ENCODE results near the gene CTSZ.
A peak's percentile ranks its signal among the peaks of the same experiment; 100 is the strongest.

The CTSZ gene

DNA sequence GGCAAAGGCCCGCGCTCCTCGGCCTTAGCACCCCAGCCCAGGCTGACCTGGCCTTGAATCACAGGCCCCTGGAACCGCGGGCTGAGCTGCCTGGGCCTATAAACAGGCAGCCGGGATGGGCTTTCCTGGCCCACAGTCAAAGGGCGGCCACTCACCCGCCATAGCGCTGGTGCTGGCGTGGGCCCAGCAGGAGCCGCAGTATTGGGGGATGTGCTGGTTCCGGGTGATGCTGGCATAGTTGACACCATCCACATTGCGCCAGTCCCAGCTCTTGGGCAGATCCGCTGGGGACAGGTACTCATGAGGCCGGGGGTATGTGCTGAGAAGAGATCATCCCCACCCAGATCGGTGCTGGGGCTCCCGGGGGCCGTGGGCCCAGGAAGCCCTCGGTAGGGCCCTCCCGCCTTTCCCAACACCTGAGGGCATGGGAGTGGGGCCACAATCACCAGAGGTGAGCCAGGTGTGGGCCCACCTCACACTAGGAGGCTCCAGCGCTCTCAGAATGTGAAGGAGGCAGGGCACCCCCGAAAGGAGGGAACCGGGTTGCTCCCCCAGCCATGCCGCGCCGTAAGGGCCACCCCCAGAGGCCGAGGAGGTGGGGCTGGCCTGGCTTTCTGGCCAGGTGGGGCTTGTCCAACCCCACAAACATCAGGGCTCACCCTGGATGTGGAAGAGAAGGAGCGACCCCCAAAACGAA lies 739 bp downstream of the CTSZ start:
- H3K27ac ChIP-seq: peak overlapping the region; percentile 58
- TF ChIP-seq, protein P1, sequence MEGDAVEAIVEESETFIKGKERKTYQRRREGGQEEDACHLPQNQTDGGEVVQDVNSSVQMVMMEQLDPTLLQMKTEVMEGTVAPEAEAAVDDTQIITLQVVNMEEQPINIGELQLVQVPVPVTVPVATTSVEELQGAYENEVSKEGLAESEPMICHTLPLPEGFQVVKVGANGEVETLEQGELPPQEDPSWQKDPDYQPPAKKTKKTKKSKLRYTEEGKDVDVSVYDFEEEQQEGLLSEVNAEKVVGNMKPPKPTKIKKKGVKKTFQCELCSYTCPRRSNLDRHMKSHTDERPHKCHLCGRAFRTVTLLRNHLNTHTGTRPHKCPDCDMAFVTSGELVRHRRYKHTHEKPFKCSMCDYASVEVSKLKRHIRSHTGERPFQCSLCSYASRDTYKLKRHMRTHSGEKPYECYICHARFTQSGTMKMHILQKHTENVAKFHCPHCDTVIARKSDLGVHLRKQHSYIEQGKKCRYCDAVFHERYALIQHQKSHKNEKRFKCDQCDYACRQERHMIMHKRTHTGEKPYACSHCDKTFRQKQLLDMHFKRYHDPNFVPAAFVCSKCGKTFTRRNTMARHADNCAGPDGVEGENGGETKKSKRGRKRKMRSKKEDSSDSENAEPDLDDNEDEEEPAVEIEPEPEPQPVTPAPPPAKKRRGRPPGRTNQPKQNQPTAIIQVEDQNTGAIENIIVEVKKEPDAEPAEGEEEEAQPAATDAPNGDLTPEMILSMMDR (IDR thresholded peaks at IDR 0.05): no peak
- TF ChIP-seq ZFX (IDR thresholded peaks at IDR 0.05; ENCODE audit: borderline replicate concordance): no peak

DNA sequence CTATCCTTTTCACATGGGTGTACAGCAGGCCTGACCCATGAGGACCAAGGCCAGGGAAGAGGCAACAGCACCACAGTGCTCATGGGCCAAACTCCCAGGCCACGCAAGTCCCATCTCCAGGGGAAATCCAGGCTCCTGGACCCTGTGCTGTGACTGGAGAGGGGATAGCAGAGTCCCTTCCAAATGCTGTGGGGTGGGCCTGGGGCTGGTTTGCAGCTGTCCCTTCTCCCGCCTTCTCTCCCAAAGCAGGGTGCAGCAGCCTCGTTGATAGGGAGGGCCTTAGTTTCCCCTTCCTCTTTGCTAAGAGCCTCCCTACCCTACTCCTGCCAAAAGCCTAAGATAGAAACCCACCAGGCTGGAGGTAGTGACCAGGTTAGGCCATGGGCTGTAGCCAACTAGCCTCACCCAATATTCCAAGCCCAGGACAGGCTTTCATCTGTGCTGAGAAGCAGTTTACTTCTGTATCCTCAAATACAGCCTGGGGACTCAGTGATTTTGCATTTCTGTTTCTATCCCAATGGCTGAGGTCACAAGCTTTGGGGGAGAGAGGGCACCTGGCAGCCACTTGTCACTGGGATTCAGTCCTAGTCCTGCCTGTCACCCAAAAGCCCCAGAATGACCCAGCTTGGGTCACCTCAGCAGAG lies 1.4 kb downstream of the CTSZ start:
- H3K27ac ChIP-seq: no peak overlapping the region; the same call in 1 of the 2 replicates

DNA sequence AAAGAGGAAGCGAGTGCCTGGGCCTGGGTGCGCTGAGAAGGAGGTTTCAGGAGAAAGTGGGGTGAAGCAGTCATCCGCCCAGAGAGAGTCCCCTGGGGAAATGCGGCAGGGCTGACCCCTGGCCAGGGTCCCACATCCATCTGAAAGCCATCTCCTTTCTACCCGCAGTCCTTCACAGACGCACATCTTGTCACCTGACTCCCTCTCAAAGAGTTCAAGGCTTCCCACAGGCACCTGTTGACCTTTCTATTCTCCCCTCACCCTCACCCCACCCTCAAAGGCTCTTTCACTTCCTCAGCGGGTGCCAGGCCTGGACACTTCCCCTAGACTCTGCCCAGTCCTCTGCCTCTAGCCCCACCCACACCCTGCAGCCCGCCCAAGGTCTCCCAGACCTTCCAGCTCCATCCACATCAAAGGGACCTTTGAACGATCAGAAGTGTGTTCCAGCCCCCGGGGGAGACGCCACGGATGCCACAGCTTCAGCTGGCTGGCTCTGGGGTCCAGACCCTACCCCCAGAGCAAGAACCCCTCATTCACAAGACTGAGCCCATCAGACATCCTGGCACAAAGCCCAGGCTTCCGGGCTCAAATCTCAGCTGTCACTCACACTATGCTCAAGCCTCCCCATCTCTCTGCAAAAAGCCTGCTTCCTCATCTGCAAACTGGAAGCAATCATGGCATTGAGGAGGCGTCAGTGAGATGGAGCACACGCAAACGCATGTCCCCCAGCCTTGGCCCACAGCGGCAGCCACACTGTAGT lies 2.1 kb downstream of the CTSZ start:
- no peak overlapping the region for H3K27ac ChIP-seq

More for the DNA sequence above, 1.4 kb downstream of the CTSZ start:
- TF ChIP-seq, protein P1 (IDR thresholded peaks at IDR 0.05): no peak
- no peak for TF ChIP-seq ZFX (IDR thresholded peaks at IDR 0.05; ENCODE audit: borderline replicate concordance)

DNA sequence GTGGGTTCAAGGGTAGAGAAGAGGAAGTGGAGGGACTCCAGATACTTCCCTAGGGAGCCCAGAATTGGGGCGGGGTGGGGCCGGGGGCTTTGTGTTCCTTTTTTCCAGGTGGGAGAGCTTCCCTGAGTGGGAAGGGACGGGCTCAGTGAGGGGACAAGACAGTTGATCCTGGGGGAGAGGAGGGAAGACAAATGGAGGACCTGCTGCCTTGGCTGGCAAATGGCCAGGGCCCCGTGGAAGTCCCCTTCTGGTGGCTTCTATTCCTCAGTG lies 2.6 kb downstream of the CTSZ start:
- TF ChIP-seq, protein P1 (IDR thresholded peaks at IDR 0.05): no peak
- no peak for TF ChIP-seq ZFX (IDR thresholded peaks at IDR 0.05; ENCODE audit: borderline replicate concordance)

More for the DNA sequence above, 2.1 kb downstream of the CTSZ start:
- no peak for TF ChIP-seq ZFX (IDR thresholded peaks at IDR 0.05; ENCODE audit: borderline replicate concordance)
- TF ChIP-seq, protein P1 (IDR thresholded peaks at IDR 0.05): no peak

DNA sequence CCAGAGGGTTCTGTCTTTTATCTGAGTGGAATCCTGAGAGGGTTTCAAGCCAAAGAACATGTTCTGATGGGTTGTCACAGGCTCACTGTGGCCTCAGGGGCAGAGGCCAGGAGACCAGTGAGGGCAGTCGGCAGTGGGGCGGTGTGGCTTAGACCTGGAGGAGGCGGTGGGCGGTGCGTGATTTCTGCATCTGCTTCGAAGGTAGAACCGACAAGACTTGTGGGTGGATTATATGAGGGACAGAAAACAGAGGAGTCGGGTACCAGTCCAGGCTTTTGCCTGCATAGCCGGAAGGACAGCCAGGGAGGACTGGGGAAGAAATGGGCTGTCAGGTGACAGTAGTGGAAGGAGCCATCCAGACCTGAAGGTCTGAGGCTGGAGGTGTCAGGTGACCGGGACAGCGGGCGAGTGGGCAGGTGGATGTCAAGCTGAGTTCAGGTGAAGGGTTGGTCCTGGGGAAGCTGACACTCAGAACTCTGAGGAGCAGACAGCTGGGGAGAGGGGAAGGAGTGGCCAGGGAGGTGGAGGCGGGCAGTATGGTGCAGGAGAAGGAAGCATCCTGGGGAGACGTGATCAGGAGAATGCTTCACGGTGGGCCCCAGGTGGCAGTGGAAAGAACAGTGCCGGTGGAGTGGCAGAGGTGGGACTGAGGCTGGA lies 3.1 kb downstream of the CTSZ start:
- TF ChIP-seq ZFX (IDR thresholded peaks at IDR 0.05; ENCODE audit: borderline replicate concordance): no peak
- TF ChIP-seq, protein P1 (IDR thresholded peaks at IDR 0.05): no peak
- no peak overlapping the region for H3K27ac ChIP-seq

More for the DNA sequence above, 2.6 kb downstream of the CTSZ start:
- no peak overlapping the region for H3K27ac ChIP-seq

DNA sequence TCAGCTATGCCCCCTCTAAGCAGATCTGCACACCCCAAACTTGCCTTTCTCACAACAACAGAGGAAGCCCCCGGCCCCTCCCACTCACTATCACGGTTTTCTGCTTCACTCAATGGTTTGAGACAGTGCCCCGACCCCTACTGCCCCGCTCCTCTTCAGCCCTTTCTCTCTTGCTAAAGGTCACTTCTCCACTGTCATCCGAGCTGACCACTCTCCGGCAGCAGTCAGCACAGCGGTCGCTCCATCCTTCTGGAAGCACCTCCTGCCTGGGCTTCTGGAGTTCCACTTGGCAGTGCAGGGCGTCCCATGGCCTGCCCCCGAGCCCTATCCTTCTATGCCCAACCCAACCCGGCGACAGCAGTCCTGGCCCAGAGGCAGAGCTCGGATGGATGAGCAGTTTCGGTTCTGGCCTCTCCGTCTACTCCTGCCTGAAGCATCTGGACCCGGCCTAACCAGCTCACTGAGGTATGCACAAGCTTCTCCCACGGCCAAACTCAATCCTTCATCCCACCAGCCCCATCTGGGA lies 4.1 kb downstream of the CTSZ start:
- no peak overlapping the region for H3K27ac ChIP-seq
- TF ChIP-seq ZFX (IDR thresholded peaks at IDR 0.05; ENCODE audit: borderline replicate concordance): no peak
- TF ChIP-seq, protein P1 (IDR thresholded peaks at IDR 0.05): no peak
